IMR-90 (cell line): ENCODE data around the gene ACVR2B. TPM values are rescaled to one million over a fixed set of nuclear protein-coding genes. Genes with fewer than 3 reads are reported as not detected.

ENCODE experiments used
- ATAC-seq: fragments of 200-7000 bp; cut with Tn5 transposase; 2 replicates; pipeline ENCODE4 v1.9.1; 2020; ENCODE audit warnings: low read depth, mild to moderate bottlenecking, moderate library complexity
- BruUV-seq: library from RNA; stranded (reverse); fragments of 400-500 nt; replicated peaks from 2 replicates; lab custom pipeline; 2021; lab: Mats Ljungman, UMichigan
- CTCF ChIA-PET: fragments of 300-600 bp; formaldehyde crosslinking; extraction: SDS; loops from one replicate; lab custom pipeline; 2021; ENCODE audit warnings: antibody characterized with exemption; lab: Yijun Ruan, JAX
- POLR2A ChIA-PET: fragments of 300-600 bp; sonication (Branson Sonifier 250); formaldehyde crosslinking; loops from one replicate; lab custom pipeline; 2022; ENCODE audit warnings: antibody characterized with exemption; ENCODE audit not compliant: unreplicated experiment; lab: Charles Lee
- DNase-seq: peaks from one replicate; pipeline ENCODE4 v3.0.0; 2013
- H2AFZ ChIP-seq: replicated peaks from 2 replicates; pipeline ENCODE3; 2013; ENCODE audit warnings: low read length, mild to moderate bottlenecking; ENCODE audit not compliant: poor library complexity
- H2AK5ac ChIP-seq: 2 replicates; pipeline ENCODE4 v1.6.1; 2013; ENCODE audit warnings: low read depth, low read length, inconsistent platforms
- H2AK9ac ChIP-seq: replicated peaks from 2 replicates; pipeline ENCODE3; 2013; ENCODE audit warnings: mild to moderate bottlenecking, low read depth, low read length, moderate library complexity; ENCODE audit not compliant: poor library complexity
- H2BK120ac ChIP-seq: 2 replicates; pipeline ENCODE4 v1.6.1; 2013; ENCODE audit warnings: low read depth, low read length, inconsistent platforms
- H2BK15ac ChIP-seq: 3 replicates; pipeline ENCODE4 v1.6.1; 2013; ENCODE audit warnings: low read depth, low read length, inconsistent platforms
- H2BK20ac ChIP-seq: 2 replicates; pipeline ENCODE4 v1.6.1; 2013; ENCODE audit warnings: low read depth, mild to moderate bottlenecking, inconsistent platforms, low read length, moderate library complexity
- H2BK5ac ChIP-seq: 2 replicates; pipeline ENCODE4 v1.6.1; 2013; ENCODE audit warnings: mild to moderate bottlenecking, low read depth, low read length, inconsistent platforms; ENCODE audit not compliant: poor library complexity, severe bottlenecking
- H3K14ac ChIP-seq: replicated peaks from 2 replicates; pipeline ENCODE4 v1.6.1; 2013; ENCODE audit warnings: low read depth, low read length, inconsistent platforms
- H3K18ac ChIP-seq: 2 replicates; pipeline ENCODE4 v1.6.1; 2013; ENCODE audit warnings: low read depth, low read length, control low read depth
- H3K23ac ChIP-seq: 2 replicates; pipeline ENCODE4 v1.6.1; 2013; ENCODE audit warnings: low read depth, low read length, inconsistent platforms
- H3K27ac ChIP-seq: 2 replicates; pipeline ENCODE4 v1.5.1; 2013; ENCODE audit warnings: mild to moderate bottlenecking, control low read depth, low read length; ENCODE audit not compliant: insufficient read depth
- H3K27me3 ChIP-seq: 2 replicates; pipeline ENCODE4 v1.6.1; 2013; ENCODE audit warnings: low read length; ENCODE audit not compliant: control insufficient read depth, insufficient read depth
- H3K36me3 ChIP-seq: 2 replicates; pipeline ENCODE4 v1.6.1; 2013; ENCODE audit warnings: low read length, mixed read lengths; ENCODE audit not compliant: control insufficient read depth, insufficient read depth
- H3K4ac ChIP-seq: 2 replicates; pipeline ENCODE4 v1.6.1; 2013; ENCODE audit warnings: low read depth, low read length, inconsistent platforms
- H3K4me1 ChIP-seq: 2 replicates; pipeline ENCODE4 v1.6.1; 2013; ENCODE audit warnings: low read length, mixed read lengths; ENCODE audit not compliant: control insufficient read depth, insufficient read depth
- H3K4me2 ChIP-seq: 2 replicates; pipeline ENCODE4 v1.6.1; 2013; ENCODE audit warnings: low read depth, mild to moderate bottlenecking, control low read depth, low read length, moderate library complexity
- H3K4me3 ChIP-seq: 2 replicates; pipeline ENCODE4 v1.5.1; 2013; ENCODE audit warnings: low read depth, mild to moderate bottlenecking, control low read depth, low read length, moderate library complexity; ENCODE audit not compliant: insufficient read depth
- H3K56ac ChIP-seq: 2 replicates; pipeline ENCODE4 v1.6.1; 2013; ENCODE audit warnings: low read length, inconsistent platforms; ENCODE audit not compliant: insufficient read depth; ENCODE audit errors: extremely low read depth
- H3K79me1 ChIP-seq, 2 experiments: 2 replicates each; pipeline ENCODE4 v1.6.1; 2013; ENCODE audit warnings: low read length in 2 of 2, inconsistent platforms in 1 of 2, low read depth in 1 of 2
- H3K9ac ChIP-seq: 2 replicates; pipeline ENCODE4 v1.6.1; 2013; ENCODE audit warnings: low read depth, low read length, control low read depth
- H3K9me1 ChIP-seq: 2 replicates; pipeline ENCODE4 v1.6.1; 2013; ENCODE audit warnings: low read length, inconsistent platforms; ENCODE audit not compliant: insufficient read depth
- H3K9me3 ChIP-seq: 2 replicates; pipeline ENCODE4 v1.6.1; 2013; ENCODE audit warnings: low read length; ENCODE audit not compliant: control insufficient read depth, insufficient read depth
- H4K20me1 ChIP-seq: 2 replicates; pipeline ENCODE4 v1.6.1; 2013; ENCODE audit warnings: low read length, inconsistent platforms; ENCODE audit not compliant: insufficient read depth
- H4K5ac ChIP-seq: 2 replicates; pipeline ENCODE4 v1.6.1; 2013; ENCODE audit warnings: mild to moderate bottlenecking, low read depth, low read length, control low read depth
- H4K8ac ChIP-seq, 2 experiments: 2 replicates each; pipeline ENCODE4 v1.6.1; 2013; ENCODE audit warnings: low read depth in 2 of 2, low read length in 2 of 2, control low read depth in 1 of 2, inconsistent platforms in 1 of 2
- H4K91ac ChIP-seq: 2 replicates; pipeline ENCODE4 v1.6.1; 2013; ENCODE audit warnings: low read depth, low read length, inconsistent platforms; ENCODE audit not compliant: insufficient read depth
- CEBPB ChIP-seq: IDR thresholded peaks from 2 replicates; pipeline ENCODE4 v1.6.1; 2012; ENCODE audit warnings: low read depth, low read length, improper control_type of control experiment
- MAFK ChIP-seq: IDR thresholded peaks from 2 replicates; pipeline ENCODE4 v1.6.1; 2012; ENCODE audit warnings: low read depth, low read length, improper control_type of control experiment
- WGBS, 2 experiments: methylation state at CpG; one replicate each; pipeline versions ENCODE4 v1.1.5 to v1.1.7; 2013; ENCODE audit warnings: missing lambda C conversion rate in 2 of 2; ENCODE audit not compliant: insufficient read length in 1 of 2; ENCODE audit errors: extremely low coverage in 2 of 2; 5-methylcytosine and 5-hydroxymethylcytosine counted together
- dilution Hi-C: fragments of 300-500 bp; cut with HindIII; formaldehyde crosslinking; loops from one replicate; pipeline ENCODE4 v1.14.3; 2018; ENCODE audit warnings: low sequenced_read_pairs; ENCODE audit not compliant: unreplicated experiment
- in situ Hi-C: fragments of 300-500 bp; cut with MboI; formaldehyde crosslinking; loops from 3 replicates; pipeline ENCODE4 v1.14.3; 2019; ENCODE audit warnings: low sequenced_read_pairs, inconsistent platforms, mixed read lengths
- intact Hi-C: fragments of 100-400 bp; cut with micrococcal nuclease; formaldehyde crosslinking; loops from 2 replicates; pipeline ENCODE4 v1.10.0; 2022
- polyA plus RNA-seq, 3 experiments: library from polyadenylated mRNA; depleted of rRNA; stranded (reverse); fragments of >200 nt; gene quantifications; 2 replicates each; pipeline ENCODE4 v1.2.3, GENCODE V29; 2012; ENCODE audit warnings: low replicate concordance in 1 of 3
- total RNA-seq: library from RNA; depleted of rRNA; stranded (reverse); fragments of >200 nt; gene quantifications from 2 replicates; pipeline ENCODE4 v1.2.3, GENCODE V29; 2012

The ACVR2B gene
- total and polyA plus RNA-seq, 2 of the 4 experiments (the other 2 are of a cell fraction), result 0.60 to 1.3 TPM

DNA sequence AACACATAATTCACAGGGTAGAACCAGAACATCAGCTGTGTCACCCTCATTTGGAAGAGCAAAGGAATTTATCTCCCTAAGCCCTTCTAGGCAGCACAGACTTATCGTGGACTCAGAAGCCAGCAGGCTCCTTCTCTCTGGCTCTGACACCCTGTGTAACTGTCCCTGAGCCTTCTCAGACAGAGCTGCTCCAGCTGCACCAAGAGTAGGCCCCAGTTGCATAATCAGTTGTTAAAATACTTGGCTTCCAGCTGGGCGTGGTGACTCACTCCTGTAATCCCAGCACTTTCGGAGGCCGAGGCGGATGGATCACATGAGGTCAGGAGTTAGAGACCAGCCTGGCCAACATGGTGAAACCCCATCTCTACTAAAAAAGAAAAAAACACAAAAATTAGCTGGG is 49.4 kb upstream of the ACVR2B start:
- peak; percentile 53 for DNase-seq
- in situ Hi-C loops (no loop called here), intact Hi-C loops (no loop called here), dilution Hi-C loops (no loop called here)
- H2AK5ac ChIP-seq, result no peak overlapping the region
- no peaks in the 10 kb centered on the region for H3K4me1 ChIP-seq
- POLR2A ChIA-PET, result no interaction called here
- no peak overlapping the region for H2BK5ac ChIP-seq
- no peak overlapping the region for H3K18ac ChIP-seq
- no peak overlapping the region for H2AFZ ChIP-seq
- no peak overlapping the region for H3K4me2 ChIP-seq
- no peak overlapping the region for H3K4me3 ChIP-seq
- WGBS, 2 experiments, result 100% methylated on average over 1 of the region's 5 CpGs; no CpG with 5 or more reads in 1 of the 2 experiments
- H3K9ac ChIP-seq, result no peak overlapping the region
- no peaks in the 10 kb centered on the region; the same call in 1 of the 2 replicates for H3K9me1 ChIP-seq
- H4K8ac ChIP-seq, result no peak overlapping the region
- H2BK15ac ChIP-seq, result no peak overlapping the region
- peaks cover 3% of the 10 kb centered on the region for H3K36me3 ChIP-seq
- H2AK9ac ChIP-seq, result no peak overlapping the region
- H3K4ac ChIP-seq, result no peak overlapping the region
- H4K20me1 ChIP-seq, result no peaks in the 10 kb centered on the region
- no TSS peak for BruUV-seq
- no peak overlapping the region for H4K91ac ChIP-seq
- CTCF ChIA-PET, result no interaction called here
- no peak overlapping the region for H3K14ac ChIP-seq
- H3K56ac ChIP-seq, result no peak overlapping the region
- ATAC-seq, result peak; percentile 48; the same call in 1 of the 2 replicates
- no peak overlapping the region for H2BK120ac ChIP-seq
- no peak overlapping the region for H3K27ac ChIP-seq
- H3K27me3 ChIP-seq, result no peaks in the 10 kb centered on the region
- H3K79me1 ChIP-seq, result no peaks in the 10 kb centered on the region
- TF ChIP-seq MAFK, result no peak
- peak; percentile 48 for TF ChIP-seq CEBPB
- no peak overlapping the region for H4K5ac ChIP-seq
- no peak overlapping the region for H2BK20ac ChIP-seq
- no peaks in the 10 kb centered on the region for H3K9me3 ChIP-seq
- H3K23ac ChIP-seq, result no peak overlapping the region
